Activated T-helper 1 cell treated with anti-CD3 and anti-CD28 coated beads, Interleukin-12 subunit alpha, Interleukin-12 subunit beta, Interleukin-2, Interleukin-4 antibody, amounts not matched to agents 30 ng/mL and 10 ng/mL and 1 ng/mL, durations not matched to agents 14 hours and 24 hours and 36 hours (primary cell): ENCODE measurements around the gene CHMP2A. TPM values are rescaled to one million over a fixed set of nuclear protein-coding genes. Genes with fewer than 3 reads are reported as not detected.

Source experiments
- DNase-seq: peaks from one replicate; pipeline ENCODE4 v3.0.0; 2021; ENCODE audit warnings: low spot score
- H3K27ac Mint-ChIP-seq: one replicate; pipeline ENCODE4 v1.8.0; 2021; ENCODE audit warnings: mild to moderate bottlenecking, mixed read lengths
- H3K27me3 Mint-ChIP-seq: one replicate; pipeline ENCODE4 v1.8.0; 2022; ENCODE audit warnings: mild to moderate bottlenecking, moderate library complexity, mixed read lengths; ENCODE audit not compliant: insufficient read depth
- H3K36me3 Mint-ChIP-seq: one replicate; pipeline ENCODE4 v1.8.0; 2021; ENCODE audit warnings: low read depth, mixed read lengths
- H3K4me1 Mint-ChIP-seq: one replicate; pipeline ENCODE4 v1.8.0; 2021; ENCODE audit warnings: low read depth, mixed read lengths
- H3K4me3 Mint-ChIP-seq: one replicate; pipeline ENCODE4 v1.8.0; 2021; ENCODE audit warnings: mild to moderate bottlenecking, moderate library complexity, mixed read lengths
- H3K9me3 Mint-ChIP-seq: one replicate; pipeline ENCODE4 v1.8.0; 2021; ENCODE audit warnings: mixed read lengths
- intact Hi-C: fragments of 100-400 bp; cut with micrococcal nuclease; formaldehyde crosslinking; loops from one replicate; pipeline ENCODE4 v1.15.1; 2024
- total RNA-seq: library from RNA; stranded (reverse); gene quantifications from 2 replicates; pipeline ENCODE4 v1.2.3, GENCODE V29; 2022

CHMP2A gene
- total RNA-seq, 1 donor from 2014 or later: 114 TPM

DNA sequence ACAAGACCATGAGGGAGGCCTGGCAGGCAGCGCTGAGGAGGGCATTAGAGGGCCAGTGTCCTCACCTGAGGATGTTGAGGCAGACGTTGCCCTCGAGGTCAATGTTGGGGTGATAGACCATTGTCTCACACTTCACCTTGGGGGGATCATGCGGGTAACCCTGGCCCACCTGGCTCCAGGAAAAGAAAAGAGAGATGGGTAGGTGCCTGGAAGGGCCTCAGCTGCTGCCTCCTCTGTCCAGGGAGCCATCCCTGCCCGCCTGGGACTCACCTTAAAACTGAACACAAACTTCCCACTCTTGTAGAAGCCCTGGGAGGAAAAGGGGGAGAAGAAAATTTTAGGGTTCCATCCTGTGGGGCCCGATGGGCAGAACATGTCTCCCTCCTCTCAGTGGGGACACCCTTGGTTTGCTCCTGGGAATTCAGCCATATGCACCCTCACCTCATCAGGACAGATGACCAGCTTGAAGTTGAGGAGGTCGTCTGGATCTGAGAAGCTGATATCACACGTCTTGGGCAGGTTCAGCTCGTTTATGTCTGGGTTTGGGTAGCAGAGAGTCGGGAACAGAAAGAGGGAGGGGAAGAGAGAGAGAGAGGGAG, 1.8 kb upstream of the CHMP2A start:
- Mint-ChIP-seq H3K27me3 (peaks cover 1% of the 10 kb centered on the region), H3K4me1 (peaks cover 65% of the 10 kb centered on the region), H3K9me3 (no peaks in the 10 kb centered on the region), H3K4me3 (peak overlapping the region; percentile 96), H3K27ac (peak overlapping the region; percentile 98), H3K36me3 (peaks cover 49% of the 10 kb centered on the region)
- intact Hi-C loops: no loop called here
- DNase-seq: no peak

DNA sequence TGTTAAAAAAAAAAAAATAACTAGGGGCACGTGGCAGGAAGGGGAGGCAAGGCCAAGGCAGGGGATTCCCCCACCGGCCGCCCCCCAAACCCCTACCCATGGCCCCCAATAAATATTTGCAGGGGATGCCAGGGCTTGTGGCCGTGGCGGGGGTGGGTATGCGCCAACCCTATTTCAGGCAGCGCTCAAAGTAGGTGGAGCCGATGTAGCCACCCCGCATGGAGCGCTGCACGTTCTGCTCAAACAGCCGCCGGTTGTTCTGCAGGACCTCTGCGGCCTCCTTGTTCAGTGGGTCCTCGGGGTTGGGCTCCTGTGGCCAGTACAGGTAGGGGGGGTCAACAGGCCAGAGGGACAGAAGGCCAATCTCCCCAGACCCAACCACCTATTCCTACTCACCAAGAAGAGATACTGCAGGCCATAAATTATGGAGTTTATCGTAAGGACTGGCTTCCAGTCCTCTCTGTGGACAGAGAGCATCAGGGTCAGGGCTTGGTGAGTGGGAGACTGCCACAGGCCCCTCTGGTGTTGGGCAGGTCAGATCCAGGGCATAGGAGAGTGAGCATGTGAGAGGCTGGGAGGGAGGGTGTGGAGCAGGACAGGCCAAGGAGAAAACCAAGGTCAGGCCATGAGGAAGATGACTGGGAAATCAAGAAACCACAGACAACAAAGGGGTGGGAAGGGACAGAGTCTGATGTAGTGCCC, 1.2 kb upstream of the CHMP2A start:
- peaks cover 46% of the 10 kb centered on the region for H3K36me3 Mint-ChIP-seq
- H3K9me3 Mint-ChIP-seq: no peaks in the 10 kb centered on the region
- DNase-seq: no peak
- H3K4me3 Mint-ChIP-seq: peak overlapping the region; percentile 96
- H3K27me3 Mint-ChIP-seq: peaks cover 1% of the 10 kb centered on the region
- intact Hi-C loops: loop anchor here (1.0 kb wide), 3 partner anchors 12 to 175 kb away; partner anchors contain the start of genes MZF1, TRIM28 and ZNF837
- H3K27ac Mint-ChIP-seq: peak overlapping the region; percentile 98
- peaks cover 59% of the 10 kb centered on the region for H3K4me1 Mint-ChIP-seq

DNA sequence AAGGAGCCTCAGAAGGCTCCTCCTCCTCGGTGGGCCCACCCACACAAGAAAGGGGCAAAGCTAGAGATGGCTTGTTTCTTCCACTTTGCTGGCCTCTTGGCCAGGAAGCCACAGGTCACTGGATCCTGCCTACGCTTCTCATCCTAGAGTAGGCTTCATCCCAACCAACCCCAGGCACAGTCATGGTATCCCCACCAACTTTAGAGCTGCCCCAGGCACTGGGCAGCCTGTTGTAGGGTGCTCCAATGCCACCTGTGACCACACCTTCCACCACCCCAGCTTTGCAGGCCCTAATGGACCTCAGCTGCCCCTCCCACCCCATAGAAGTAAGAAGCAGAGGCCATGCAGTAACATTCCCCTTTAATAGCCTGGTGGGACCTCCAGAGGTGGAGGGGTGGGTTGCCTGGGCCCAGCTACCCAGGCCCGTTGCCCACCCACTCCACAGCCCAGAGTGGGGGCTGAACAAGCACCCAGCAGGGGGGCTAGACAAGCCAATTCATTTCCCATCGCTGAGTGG, 522 bp upstream of the CHMP2A start:
- Mint-ChIP-seq H3K4me1 (peaks cover 54% of the 10 kb centered on the region), H3K36me3 (peaks cover 52% of the 10 kb centered on the region), H3K9me3 (no peaks in the 10 kb centered on the region), H3K27ac (peak overlapping the region; percentile 95), H3K27me3 (peaks cover 1% of the 10 kb centered on the region), H3K4me3 (peak overlapping the region; percentile 96)
- no peak for DNase-seq
- intact Hi-C loops: loop anchor here (1.0 kb wide), 3 partner anchors 11 to 174 kb away; partner anchors contain the start of genes MZF1, TRIM28 and ZNF837

DNA sequence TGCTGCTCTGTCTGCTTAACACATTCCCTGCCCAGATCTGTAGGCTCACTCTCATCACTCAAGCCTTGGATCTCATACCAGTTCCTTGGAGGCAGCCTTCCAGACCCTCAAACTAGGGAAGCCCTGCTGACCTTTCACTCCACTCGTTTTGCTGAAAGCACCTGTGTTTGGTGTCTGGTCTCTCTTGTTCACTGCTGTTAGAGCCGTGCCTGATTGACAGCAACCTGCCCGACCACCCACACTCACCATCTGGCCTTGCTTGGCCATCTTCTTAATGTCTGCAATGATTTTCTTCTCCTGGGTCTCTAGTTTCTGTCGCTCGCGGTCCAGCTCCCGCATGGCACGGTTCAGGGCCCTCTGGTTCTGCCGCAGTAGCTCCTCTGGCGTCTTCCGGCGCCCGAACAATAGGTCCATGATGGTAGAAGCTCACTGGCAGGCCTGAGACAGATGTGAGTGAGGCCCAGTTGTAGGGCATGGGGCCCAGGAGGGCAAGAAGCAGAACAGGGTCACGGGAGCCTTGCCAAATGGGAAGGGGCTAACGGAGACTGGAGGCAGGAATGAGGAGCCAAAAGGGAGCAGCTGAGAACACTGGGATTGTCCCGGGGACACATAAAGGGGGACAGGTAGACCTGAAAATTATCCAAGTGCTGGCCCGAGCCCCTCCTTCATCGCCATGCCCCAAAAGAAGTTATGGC, 959 bp downstream of the CHMP2A start:
- H3K9me3 Mint-ChIP-seq: no peaks in the 10 kb centered on the region
- H3K36me3 Mint-ChIP-seq: peaks cover 59% of the 10 kb centered on the region
- no peak for DNase-seq
- intact Hi-C loops: no loop called here
- peaks cover 47% of the 10 kb centered on the region for H3K4me1 Mint-ChIP-seq
- H3K4me3 Mint-ChIP-seq: peak overlapping the region; percentile 96
- H3K27ac Mint-ChIP-seq: peak overlapping the region; percentile 95
- H3K27me3 Mint-ChIP-seq: peaks cover 1% of the 10 kb centered on the region

DNA sequence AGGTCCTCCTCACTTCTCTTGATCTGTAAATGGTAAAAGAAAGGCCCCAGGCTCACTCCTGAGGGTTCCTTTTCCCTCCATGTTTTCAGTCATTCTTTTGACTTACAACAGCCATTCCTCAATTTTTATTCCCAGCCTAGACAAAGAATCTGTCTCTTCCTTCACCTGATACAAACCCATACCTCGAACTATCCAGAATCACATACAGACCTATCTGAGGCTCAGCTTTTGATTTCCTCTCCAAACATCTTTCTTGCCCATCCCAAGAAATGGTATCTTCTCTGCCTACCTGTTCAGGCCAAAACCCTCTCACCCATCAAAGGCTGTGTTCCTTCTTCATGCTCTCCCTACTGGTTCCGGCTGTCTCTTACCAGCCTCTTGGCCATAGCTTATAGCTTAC, 2.2 kb downstream of the CHMP2A start:
- H3K36me3 Mint-ChIP-seq: peaks cover 62% of the 10 kb centered on the region
- DNase-seq: no peak
- H3K27ac Mint-ChIP-seq: peak overlapping the region; percentile 41
- intact Hi-C loops: no loop called here
- peak overlapping the region; percentile 6 for H3K4me3 Mint-ChIP-seq
- H3K9me3 Mint-ChIP-seq: no peaks in the 10 kb centered on the region
- peaks cover 43% of the 10 kb centered on the region for H3K4me1 Mint-ChIP-seq
- peaks cover 1% of the 10 kb centered on the region for H3K27me3 Mint-ChIP-seq

DNA sequence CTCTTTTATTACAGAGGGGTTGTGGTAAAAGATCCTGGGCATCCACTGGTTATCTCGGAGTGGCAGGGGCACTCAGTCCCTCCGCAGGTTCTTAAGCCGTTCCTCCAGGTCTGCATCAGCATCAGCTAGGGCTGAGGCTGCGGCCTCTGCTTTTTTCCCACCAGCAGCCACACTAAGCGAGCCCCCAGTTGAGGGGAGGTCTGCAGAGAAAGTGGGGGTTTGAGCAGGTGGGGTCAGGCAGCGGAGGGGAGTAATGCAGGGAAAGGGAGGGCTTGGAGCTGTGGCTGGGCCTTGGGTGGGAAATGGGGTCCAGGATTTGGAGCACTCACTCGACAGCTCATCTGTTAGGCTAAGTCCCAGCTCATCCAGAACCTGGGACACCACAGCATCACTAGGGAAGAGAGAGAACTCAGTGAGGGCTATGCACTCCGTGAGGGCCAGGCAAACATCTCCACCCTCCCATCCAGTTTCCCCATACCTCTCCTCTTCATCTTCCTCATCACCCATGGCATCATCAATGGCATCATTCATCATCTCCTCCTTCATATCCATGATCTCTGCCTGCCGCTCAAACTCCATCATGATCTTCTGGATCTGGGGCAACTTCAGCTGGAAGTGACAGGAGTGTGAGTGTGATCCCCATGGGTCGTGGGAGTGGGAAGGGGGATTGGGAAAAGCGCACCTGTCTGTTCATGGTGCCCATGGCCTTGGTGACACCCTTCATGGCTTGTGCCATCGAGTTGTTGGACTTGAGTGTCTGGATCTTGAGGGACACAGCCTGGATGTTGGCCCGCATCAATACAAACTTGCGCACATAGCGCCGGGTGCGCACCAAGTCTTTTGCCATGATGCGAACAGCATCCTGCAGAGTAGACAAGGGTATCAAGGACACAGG, 3.1 kb downstream of the CHMP2A start:
- Mint-ChIP-seq H3K36me3 (peaks cover 62% of the 10 kb centered on the region), H3K4me3 (no peak overlapping the region), H3K9me3 (no peaks in the 10 kb centered on the region), H3K27ac (peak overlapping the region; percentile 52), H3K27me3 (peaks cover 1% of the 10 kb centered on the region), H3K4me1 (peaks cover 37% of the 10 kb centered on the region)
- DNase-seq: no peak
- intact Hi-C loops: no loop called here

DNA sequence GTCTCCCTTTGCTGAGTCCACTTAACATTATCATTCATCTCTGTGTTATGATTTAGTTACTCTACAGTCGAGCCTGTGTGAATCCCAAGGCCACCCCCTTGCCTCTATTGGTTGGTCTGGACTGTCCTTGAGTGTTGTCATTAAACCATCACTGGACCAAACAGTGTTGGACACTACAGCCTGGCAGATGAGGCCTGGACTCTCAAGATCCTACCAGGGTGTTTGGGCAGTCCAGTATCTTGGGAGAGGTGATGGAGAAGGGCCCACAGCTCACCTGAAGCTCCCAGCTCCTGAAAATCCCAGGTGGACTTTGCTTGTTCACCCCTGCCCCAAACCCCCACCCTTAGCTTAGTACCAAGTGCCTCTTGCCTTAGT, 3.8 kb downstream of the CHMP2A start:
- peaks cover 37% of the 10 kb centered on the region for H3K4me1 Mint-ChIP-seq
- peaks cover 1% of the 10 kb centered on the region for H3K27me3 Mint-ChIP-seq
- no peak for DNase-seq
- intact Hi-C loops: no loop called here
- H3K4me3 Mint-ChIP-seq: no peak overlapping the region
- H3K36me3 Mint-ChIP-seq: peaks cover 62% of the 10 kb centered on the region
- no peaks in the 10 kb centered on the region for H3K9me3 Mint-ChIP-seq
- H3K27ac Mint-ChIP-seq: no peak overlapping the region

DNA sequence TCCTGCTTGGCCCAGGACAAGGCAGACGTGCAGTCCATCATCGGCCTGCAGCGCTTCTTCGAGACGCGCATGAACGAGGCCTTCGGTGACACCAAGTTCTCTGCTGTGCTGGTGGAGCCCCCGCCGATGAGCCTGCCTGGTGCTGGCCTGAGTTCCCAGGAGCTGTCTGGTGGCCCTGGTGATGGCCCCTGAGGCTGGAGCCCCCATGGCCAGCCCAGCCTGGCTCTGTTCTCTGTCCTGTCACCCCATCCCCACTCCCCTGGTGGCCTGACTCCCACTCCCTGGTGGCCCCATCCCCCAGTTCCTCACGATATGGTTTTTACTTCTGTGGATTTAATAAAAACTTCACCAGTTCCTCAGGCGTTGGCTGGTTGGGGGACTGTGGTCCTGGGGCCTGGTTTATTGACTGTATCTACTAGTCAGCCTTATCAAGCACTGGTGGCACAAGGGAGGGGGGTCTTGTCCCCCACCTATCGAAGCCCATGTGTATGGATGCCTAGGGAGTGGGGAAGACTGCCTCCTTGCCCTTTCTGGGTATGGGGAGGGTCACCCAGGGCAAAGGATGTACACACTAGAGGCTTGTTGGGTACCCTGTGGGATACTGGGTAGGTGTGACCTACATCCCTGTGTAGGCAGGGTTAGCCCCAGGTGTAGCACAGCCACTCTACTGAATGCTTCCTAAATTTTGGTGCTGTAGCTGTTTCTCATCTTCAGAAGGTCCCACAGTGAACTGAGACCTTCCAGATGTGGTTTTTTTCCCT, 4.4 kb downstream of the CHMP2A start:
- peaks cover 1% of the 10 kb centered on the region for H3K27me3 Mint-ChIP-seq
- H3K27ac Mint-ChIP-seq: no peak overlapping the region
- DNase-seq: no peak
- H3K36me3 Mint-ChIP-seq: peaks cover 66% of the 10 kb centered on the region
- no peak overlapping the region for H3K4me3 Mint-ChIP-seq
- H3K4me1 Mint-ChIP-seq: peaks cover 41% of the 10 kb centered on the region
- no peaks in the 10 kb centered on the region for H3K9me3 Mint-ChIP-seq
- intact Hi-C loops: no loop called here

DNA sequence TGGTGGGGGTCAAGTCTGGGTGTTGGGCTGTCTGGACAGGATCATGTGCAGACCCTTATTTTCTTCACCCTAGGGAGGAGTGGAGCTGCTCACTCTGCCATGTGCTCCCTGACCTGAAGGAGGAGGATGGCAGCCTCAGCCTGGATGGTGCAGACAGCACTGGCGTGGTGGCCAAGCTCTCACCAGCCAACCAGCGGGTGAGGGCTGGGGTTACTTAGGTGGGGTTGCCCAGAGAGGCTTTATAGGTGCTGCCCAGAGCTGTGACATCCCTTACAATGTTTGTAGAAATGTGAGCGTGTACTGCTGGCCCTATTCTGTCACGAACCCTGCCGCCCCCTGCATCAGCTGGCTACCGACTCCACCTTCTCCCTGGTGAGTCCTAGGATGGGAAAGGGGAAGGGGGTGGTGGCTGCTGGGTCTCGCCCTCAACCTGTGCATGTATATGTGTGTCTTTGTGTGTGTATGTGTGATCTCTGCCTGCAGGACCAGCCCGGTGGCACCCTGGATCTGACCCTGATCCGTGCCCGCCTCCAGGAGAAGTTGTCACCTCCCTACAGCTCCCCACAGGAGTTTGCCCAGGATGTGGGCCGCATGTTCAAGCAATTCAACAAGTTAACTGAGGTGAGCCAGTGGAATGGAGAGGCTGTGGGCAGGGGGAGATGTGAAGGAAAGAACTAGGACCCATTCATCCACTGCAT, 5.1 kb downstream of the CHMP2A start:
- Mint-ChIP-seq H3K4me1 (peaks cover 38% of the 10 kb centered on the region), H3K9me3 (no peaks in the 10 kb centered on the region), H3K4me3 (no peak overlapping the region), H3K36me3 (peaks cover 65% of the 10 kb centered on the region), H3K27ac (peak overlapping the region; percentile 18), H3K27me3 (peaks cover 1% of the 10 kb centered on the region)
- no peak for DNase-seq
- intact Hi-C loops: no loop called here

DNA sequence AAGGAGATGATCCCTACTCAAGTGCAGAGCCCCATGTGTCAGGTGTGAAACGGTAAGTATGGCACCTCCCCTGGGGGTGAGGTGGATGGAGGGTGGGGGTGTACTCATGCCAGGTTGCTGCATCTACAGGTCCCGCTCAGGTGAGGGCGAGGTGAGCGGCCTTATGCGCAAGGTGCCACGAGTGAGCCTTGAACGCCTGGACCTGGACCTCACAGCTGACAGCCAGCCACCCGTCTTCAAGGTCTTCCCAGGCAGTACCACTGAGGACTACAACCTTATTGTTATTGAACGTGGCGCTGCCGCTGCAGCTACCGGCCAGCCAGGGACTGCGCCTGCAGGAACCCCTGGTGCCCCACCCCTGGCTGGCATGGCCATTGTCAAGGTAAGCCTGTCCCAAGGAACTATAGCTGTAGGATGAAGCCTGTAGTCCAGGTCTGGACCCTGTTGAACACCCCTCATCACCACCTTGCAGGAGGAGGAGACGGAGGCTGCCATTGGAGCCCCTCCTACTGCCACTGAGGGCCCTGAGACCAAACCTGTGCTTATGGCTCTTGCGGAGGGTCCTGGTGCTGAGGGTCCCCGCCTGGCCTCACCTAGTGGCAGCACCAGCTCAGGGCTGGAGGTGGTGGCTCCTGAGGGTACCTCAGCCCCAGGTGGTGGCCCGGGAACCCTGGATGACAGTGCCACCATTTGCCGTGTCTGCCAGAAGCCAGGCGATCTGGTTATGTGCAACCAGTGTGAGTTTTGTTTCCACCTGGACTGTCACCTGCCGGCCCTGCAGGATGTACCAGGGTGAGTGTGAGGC, 5.8 kb downstream of the CHMP2A start:
- Mint-ChIP-seq H3K4me3 (no peak overlapping the region), H3K27ac (peak overlapping the region; percentile 18), H3K27me3 (no peaks in the 10 kb centered on the region), H3K36me3 (peaks cover 60% of the 10 kb centered on the region), H3K9me3 (no peaks in the 10 kb centered on the region), H3K4me1 (peaks cover 31% of the 10 kb centered on the region)
- intact Hi-C loops: no loop called here
- no peak for DNase-seq
